GM12891 (cell line): Measurements from ENCODE around the gene LYRM4.

Source experiments
- PAX5 ChIP-seq: IDR thresholded peaks from 2 replicates; pipeline ENCODE4 v1.6.1; 2011; ENCODE audit warnings: low read length, moderate library complexity, mild to moderate bottlenecking; ENCODE audit not compliant: insufficient read depth, severe bottlenecking
- POLR2A ChIP-seq: IDR thresholded peaks from 2 replicates; pipeline ENCODE4 v1.6.1; 2011; ENCODE audit warnings: low read depth, low read length, control low read depth
- POLR2AphosphoS5 ChIP-seq: IDR thresholded peaks from 2 replicates; pipeline ENCODE4 v1.6.1; 2011; ENCODE audit warnings: low read depth, low read length, control low read depth
- POU2F2 ChIP-seq: IDR thresholded peaks from 2 replicates; pipeline ENCODE4 v1.6.1; 2011; ENCODE audit warnings: low read depth, mild to moderate bottlenecking, control low read depth, low read length, moderate library complexity
- SPI1 ChIP-seq: IDR thresholded peaks from 2 replicates; pipeline ENCODE4 v1.6.1; 2011; ENCODE audit warnings: low read depth, low read length, control low read depth
- TAF1 ChIP-seq: IDR thresholded peaks from 2 replicates; pipeline ENCODE4 v1.6.1; 2011; ENCODE audit warnings: low read depth, low read length, control low read depth

- no peak for TF ChIP-seq POLR2A
- TF ChIP-seq TAF1 = no peak
- TF ChIP-seq POLR2AphosphoS5 = no peak
- no peak for TF ChIP-seq SPI1
- TF ChIP-seq PAX5 = no peak
- TF ChIP-seq POU2F2 = no peak
These were observed 46.3 kb upstream of the LYRM4 start for GRCh38 chr6:5307058-5307457.
